NB4 (cell line): ENCODE measurements around the gene TIMP4.

Experiments
- DNase-seq: peaks from one replicate; pipeline ENCODE4 v3.0.0; 2010; ENCODE audit warnings: low read depth
- H3K4me3 ChIP-seq: one replicate; pipeline ENCODE4 v1.5.1; 2011; ENCODE audit warnings: mild to moderate bottlenecking, low read depth, low read length, moderate library complexity
- CTCF ChIP-seq: IDR thresholded peaks from one replicate; pipeline ENCODE4 v1.5.1; 2012; ENCODE audit warnings: low read depth, low read length
- MAX ChIP-seq: IDR thresholded peaks from 2 replicates; pipeline ENCODE4 v1.6.1; 2011; ENCODE audit warnings: low read depth, low read length
- MYC ChIP-seq: IDR thresholded peaks from 2 replicates; pipeline ENCODE4 v1.6.1; 2011; ENCODE audit warnings: low read depth, low read length
- POLR2A ChIP-seq: IDR thresholded peaks from 2 replicates; pipeline ENCODE4 v1.6.1; 2011; ENCODE audit warnings: mild to moderate bottlenecking; ENCODE audit not compliant: insufficient read length; ENCODE audit errors: extremely low read depth

The TIMP4 gene

DNA sequence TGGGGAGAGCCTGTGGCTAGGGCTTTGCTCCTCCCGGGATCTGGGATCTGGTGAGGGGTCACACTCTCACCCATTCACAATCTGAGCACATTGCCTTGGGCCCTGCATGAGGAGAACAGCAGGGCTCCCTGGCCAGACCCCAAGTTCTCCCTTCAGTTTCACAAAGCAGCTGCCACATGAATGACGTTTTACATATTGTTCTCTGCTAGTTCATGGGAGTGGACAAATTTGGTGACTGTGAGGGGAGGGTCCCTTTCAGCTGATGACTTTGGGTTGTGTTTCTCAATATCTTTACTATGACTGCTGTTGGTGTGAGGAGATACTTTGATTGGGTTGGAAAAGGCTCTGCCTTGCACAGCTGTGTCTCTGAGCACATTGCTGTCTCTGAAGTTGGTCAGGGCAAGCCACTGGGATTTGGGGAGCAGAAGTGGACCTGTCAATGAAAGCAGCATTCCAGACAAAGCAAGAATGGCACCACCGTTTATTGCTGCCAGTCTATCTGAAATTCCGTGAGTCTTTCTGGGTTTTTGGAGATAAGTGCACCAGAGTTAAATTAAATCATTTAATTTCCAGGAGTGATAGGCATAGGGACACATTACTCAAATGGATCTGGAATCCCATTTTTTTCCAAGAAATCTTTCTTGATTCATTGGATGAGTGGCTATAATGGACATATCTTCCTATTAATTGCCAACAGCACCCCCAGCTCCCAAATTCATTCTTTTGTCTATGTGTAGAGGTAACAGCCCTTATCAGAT is 10.3 kb downstream of the TIMP4 start:
- no peak for DNase-seq
- H3K4me3 ChIP-seq, result no peak overlapping the region
- TF ChIP-seq CTCF, result no peak
- TF ChIP-seq MAX, result no peak
- TF ChIP-seq POLR2A, result no peak
- no peak for TF ChIP-seq MYC

GRCh38 chr3:12147049-12147780 is 11.5 kb downstream of the TIMP4 start:
- no peak for TF ChIP-seq MYC
- TF ChIP-seq CTCF, result no peak
- TF ChIP-seq POLR2A, result no peak
- TF ChIP-seq MAX, result no peak
- no peak for DNase-seq
- H3K4me3 ChIP-seq, result no peak overlapping the region

GRCh38 chr3:12143949-12144504 is 14.7 kb downstream of the TIMP4 start:
- DNase-seq, result no peak
- TF ChIP-seq MYC (no peak), MAX (no peak), CTCF (no peak), POLR2A (no peak)
- no peak overlapping the region for H3K4me3 ChIP-seq

DNA sequence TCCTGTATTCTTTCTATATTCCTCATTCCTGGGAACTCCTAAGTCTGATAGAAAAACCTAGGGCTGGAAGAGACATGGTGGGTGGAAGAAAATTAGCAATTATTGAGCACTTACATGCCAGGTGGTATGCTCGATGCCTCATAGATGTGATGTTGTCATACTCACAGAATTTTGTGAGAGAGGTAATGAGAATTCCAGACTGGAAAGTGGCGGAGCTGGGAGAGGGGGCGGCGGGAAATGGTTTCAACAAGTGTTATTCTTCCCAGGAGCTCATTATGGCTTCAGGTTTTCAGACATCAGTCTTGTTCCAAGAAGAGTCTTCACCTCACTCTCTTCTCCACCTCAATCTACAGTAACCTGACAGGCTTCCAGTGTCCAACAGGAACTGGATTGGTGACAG is 16.2 kb downstream of the TIMP4 start:
- DNase-seq, result no peak
- H3K4me3 ChIP-seq, result no peak overlapping the region
- TF ChIP-seq MAX (no peak), MYC (no peak)

GRCh38 chr3:12141350-12141749 is 17.4 kb downstream of the TIMP4 start:
- no peak for DNase-seq

More at GRCh38 chr3:12141350-12141749, 17.4 kb downstream of the TIMP4 start:
- TF ChIP-seq MAX (no peak), CTCF (no peak), POLR2A (no peak), MYC (no peak)
- no peak overlapping the region for H3K4me3 ChIP-seq
